UCSD-AML1 (cell line): ENCODE results near the gene PDZK1IP1.
"Not testable (repeated sequence)": the region's sequence is repeated elsewhere in the genome, so short reads cannot be mapped to it uniquely, and the experiment has no call there.

Source experiments
- DNase-seq: peaks from one replicate; lab custom pipeline; 2025; ENCODE audit not compliant: unreplicated experiment; lab: John Stamatoyannopoulos, UW

The PDZK1IP1 gene

GRCh38 chr1:47181955-47182675 lies 7.7 kb downstream of the PDZK1IP1 start:
- no peak for DNase-seq

DNA sequence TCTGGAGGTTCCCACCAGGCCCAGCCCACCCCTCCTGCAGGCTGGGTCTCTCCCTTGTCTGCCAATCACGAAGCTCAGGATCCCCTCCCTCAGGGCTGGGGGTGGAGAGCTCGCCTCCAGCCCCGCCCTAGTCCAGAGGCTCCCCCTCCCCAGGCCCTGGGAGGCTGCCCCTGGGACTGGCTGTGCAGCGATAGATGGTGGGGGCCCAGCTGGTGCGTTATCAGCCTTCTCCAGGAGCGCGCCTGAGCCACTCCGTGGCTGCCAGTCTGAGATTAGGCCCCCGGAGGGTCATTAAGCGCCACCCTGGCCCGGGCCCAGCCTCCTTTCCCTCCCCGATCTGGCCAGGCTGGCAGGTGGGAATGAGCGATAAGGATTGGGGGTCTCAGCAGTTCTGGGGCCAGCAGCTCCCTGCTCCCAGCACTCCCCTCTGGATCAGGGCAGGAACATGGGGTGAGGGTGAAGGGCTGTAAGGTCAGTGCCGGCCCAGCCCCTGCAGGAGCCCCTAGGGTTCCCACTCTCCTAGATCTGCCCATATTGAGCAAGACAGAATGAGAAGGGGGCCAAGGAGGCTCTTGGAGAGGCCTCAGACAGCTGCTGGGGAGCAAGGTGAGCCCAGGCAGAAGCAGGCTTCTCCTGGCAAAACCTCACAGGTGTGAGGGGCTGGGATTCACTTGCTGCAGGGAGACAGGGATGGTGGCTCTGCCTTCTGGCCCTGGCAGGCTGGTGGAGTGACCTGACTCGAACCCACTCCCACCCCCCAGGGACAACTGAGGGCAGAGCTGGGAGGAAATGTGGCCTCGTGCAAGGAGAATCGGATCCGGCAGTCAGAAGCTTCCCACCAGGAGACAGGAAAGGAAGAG lies 8.5 kb downstream of the PDZK1IP1 start:
- DNase-seq: peak; percentile 71

GRCh38 chr1:47180603-47181094 lies 9.2 kb downstream of the PDZK1IP1 start:
- DNase-seq: no peak

- DNase-seq: no peak
Observed at GRCh38 chr1:47179988-47180563, 9.8 kb downstream of the PDZK1IP1 start.

DNA sequence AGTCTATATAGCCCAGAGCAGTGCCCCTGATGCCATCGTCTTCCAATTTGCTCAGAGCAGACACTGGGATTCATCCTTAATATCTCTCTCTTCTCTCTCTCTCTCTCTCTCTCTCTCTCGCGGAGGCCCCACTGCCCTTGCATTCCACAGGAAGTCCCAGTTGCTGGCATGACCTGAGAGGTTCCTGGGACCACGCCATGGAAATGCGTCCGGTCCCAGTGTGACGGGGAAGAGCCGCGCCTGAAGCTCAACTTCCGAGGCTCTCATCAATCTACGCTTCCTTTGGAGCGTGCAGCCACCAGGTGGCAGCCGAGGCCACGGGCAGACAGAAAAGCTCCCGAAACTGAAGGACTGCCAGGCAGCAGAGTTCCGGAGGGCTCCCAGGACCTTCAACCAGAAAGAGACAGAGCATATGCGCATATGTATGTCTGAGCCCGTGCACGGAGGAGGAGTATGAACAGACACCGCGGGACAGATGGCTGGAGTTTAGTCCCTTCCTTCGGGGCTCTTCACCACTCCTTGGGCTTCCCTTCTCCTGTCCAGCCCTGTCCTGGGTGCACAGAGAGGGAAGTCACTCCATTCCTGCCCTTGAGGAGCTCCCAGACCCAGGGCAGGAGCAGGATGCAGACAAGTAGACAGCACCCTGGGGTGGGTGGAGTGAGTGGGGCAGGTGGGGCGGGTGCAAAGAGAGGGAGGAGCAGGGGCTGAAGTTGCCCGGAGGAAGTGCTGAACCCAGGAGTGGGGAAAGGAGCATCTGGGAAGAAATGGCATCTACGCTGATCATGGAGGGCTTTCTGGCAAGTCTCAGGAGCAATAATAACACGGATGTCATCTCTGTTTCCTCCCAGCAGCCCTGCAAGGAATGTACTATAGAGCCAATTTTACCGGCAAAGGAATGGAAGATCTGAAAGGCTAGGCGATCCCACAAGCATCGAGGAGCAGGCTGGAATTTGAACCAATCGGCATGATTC lies 10.5 kb downstream of the PDZK1IP1 start:
- peak; percentile 96 for DNase-seq

DNA sequence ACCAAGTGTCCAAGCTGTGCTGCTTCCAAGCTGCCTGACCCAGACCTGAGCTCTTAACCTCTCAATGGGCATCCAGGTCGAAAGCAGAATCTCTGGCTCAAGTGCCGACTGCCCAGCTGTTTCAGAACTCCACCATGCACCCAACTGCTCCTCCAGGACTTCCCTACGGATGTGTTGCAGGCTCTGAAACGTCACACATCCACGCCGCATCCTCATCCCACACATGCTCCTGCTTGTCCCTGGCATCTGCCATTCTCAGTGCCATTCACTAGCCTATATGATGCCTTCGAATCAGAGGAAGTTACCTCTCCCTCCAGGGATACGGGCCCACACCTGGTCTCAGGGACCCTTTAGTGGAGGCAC lies 11.2 kb downstream of the PDZK1IP1 start:
- no peak for DNase-seq

DNA sequence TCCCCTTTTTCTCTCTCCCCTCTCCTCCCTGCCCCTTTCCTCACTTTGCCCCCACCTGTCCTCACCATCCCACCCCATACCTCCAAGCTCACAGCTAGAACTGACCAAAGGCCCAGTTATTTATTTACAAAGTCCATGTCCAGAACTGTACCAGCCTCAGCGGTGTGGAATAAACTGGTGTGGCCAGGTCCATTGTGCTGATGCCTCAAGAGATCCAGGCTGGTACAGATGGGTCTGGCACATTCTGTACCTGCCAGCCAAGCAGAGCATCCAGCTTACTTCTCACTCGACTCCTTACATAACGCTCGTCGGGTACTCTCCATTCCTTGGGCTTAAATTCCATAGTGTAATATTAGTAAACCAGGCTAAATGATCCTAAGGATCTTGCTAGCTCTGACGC lies 11.8 kb downstream of the PDZK1IP1 start:
- no peak for DNase-seq

DNA sequence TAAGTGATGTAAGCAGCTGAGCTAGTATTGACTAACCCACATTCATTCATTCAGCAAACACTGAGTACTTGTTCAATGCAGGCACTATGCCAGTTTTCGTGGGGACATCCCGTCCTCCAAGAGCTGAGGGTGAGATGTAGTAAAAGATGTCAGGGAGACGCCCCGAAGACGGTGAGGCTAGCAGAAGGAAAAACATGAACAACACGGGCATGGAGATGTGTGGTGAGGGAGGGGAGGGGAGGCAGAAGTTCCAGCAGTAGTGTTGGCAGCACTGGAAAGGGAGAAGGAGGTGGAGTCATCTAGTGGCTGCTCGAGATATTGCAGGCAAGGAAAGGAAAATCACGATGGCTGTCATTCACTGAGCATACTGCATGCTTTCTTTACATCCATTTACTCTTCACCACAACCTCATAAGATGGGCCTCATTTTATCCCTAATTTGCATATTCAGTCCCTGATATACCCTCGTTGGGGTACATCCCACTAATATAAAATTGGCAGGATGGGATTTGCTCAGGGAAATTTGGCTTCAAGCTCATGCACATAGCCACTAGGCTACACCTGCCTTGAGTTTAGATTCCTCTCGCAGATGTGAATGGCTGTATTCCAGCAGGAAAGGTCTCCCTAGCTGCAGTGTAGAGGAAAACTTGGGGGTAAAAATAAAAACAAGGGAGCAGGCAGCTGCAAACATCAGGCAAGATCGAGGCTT lies 14.5 kb downstream of the PDZK1IP1 start:
- peak; percentile 44 for DNase-seq

DNA sequence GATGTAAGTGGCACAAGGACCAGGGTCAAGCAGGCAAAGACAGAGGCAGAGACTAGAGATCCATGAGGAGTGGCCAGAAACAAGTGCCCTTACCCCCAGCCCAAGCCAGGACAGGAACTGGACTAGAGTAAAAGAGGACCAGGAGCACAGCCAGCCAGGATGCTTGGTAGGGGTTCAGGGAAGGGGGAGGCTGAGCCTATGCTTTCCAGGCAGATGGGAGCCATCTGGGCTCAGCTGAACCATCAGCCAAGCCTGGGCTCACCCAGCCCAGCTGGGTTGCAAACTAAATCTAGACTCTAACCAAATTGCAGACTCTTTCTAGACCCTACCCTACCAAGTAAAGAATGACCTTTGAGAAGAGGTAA lies 15.2 kb downstream of the PDZK1IP1 start:
- DNase-seq: no peak

GRCh38 chr1:47172782-47173181 lies 17.1 kb downstream of the PDZK1IP1 start:
- no peak for DNase-seq

DNA sequence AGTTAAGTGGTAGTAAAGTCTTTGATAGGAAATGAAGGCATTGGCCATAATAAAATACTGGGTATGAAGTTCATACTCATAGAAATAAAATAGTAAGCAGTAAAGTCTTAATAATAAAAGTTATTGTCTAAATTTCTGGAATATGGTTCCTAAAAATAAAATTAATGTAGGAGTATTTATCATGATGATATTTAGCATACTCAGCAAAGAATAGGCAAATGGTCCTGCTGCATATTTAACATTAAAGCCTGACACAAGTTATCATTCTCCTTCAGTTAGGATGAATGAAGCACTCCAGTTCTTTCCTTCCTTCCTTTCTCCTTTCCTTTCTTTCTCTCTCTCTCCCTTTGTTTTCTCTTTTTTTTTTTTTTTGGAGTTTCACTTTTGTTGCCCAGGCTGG lies 25.3 kb downstream of the PDZK1IP1 start:
- no peak for DNase-seq

- no peak for DNase-seq
Observed at GRCh38 chr1:47161298-47162040, 28.4 kb downstream of the PDZK1IP1 start.

GRCh38 chr1:47160716-47161115 lies 29.1 kb downstream of the PDZK1IP1 start:
- no peak for DNase-seq

GRCh38 chr1:47157957-47158356 lies 31.9 kb downstream of the PDZK1IP1 start:
- not testable (repeated sequence) for DNase-seq

DNA sequence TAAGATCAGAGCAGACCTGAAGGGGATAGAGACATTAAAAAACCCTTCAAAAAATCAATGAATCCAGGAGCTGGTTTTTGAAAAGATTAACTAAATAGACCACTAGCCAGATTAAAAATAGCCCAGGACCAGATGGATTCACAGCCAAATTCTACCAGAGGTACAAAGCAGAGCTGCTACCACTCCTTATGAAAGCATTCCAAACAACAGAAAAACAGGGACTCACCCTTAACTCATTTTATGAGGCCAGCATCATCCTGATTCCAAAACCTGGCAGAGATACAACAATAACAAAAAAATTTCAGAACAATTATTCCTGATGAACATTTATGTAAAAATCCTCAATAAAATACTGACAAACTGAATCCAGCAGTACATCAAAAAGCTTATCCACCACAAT lies 33.4 kb downstream of the PDZK1IP1 start:
- not testable (repeated sequence) for DNase-seq

DNA sequence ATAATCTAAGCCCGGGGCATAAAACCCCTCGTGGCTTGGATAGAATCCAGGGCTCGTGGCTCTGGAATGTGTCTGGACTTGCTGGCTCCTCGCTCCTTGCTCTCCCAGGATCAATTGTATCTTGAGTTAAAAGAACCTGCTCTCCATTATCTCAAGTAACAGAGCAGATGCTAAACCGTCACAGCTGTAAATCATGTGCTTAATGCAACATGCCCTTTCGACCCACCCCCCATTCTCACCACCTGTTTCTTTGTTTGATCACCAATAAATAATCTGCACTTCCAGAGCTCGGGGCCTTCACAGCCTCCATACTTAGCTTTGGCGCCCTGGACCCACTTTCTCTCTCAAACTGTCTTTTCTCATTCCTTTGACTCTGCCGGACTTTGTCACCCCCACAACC lies 40.7 kb downstream of the PDZK1IP1 start:
- DNase-seq: not testable (repeated sequence)

- DNase-seq: no peak
Observed at GRCh38 chr1:47147047-47147785, 42.6 kb downstream of the PDZK1IP1 start.

DNA sequence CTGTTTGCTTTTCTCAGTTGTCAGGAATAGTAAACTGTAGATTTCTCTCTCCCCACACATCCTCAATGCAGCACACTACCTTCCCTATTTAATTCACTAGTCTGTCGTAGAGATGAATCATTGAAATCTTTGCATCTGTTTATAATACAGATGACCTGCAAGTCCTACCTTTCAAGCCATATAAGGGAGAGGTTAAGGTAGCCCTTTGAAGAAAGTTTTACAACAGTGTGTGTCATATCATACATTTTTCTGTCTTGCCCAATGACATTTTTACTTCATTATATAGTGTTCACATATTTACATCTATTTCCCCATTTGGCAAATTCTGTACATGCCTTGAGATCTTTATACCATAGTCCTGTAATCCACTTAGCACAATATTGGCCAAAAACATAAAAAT lies 43.3 kb downstream of the PDZK1IP1 start:
- not testable (repeated sequence) for DNase-seq

DNA sequence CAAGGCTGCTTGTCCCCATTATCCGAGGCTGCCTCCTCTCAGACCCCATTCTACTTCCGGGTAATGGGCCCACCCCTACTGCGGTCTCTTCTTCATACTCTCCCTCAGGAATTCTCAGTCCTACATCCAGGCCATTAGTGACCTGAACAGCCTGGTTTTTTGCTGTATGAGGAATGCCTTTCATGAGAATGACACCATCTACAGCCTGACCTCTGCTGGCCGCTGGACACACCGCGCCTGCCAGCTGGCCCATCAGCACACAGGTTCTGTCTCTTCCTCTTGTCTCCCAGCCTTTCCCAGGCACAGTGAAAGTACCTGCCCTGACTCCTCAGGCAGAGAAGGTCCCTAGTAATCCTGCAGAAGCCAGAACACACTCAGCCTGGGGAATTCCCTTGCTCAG lies 46.2 kb downstream of the PDZK1IP1 start:
- DNase-seq: not testable (repeated sequence)
